Liver (tissue), 9 donors: Measurements from ENCODE around the gene RAB27B. TPM values are rescaled to one million over a fixed set of nuclear protein-coding genes. Genes with fewer than 3 reads are reported as not detected.
"Not testable (repeated sequence)": the region's sequence is repeated elsewhere in the genome, so short reads cannot be mapped to it uniquely, and the experiment has no call there.

Experiments
- DNase-seq: peaks from one replicate; pipeline ENCODE4 v3.0.0-alpha.2; 2017; ENCODE audit warnings: low spot score
- H3K27ac ChIP-seq, 2 donors: one replicate each; pipeline ENCODE4 v1.7.0; 2013; ENCODE audit warnings: inconsistent platforms in 2 of 2, low read length in 2 of 2, control low read depth in 1 of 2, low read depth in 1 of 2, mild to moderate bottlenecking in 1 of 2
- H3K27me3 ChIP-seq, 4 donors: one replicate each; pipeline versions ENCODE4 v1.6.1 to v1.7.0; 2013; ENCODE audit warnings: low read length in 3 of 4, inconsistent platforms in 1 of 4, mild to moderate bottlenecking in 1 of 4, moderate library complexity in 1 of 4; ENCODE audit not compliant: control insufficient read depth in 4 of 4, insufficient read depth in 4 of 4
- H3K36me3 ChIP-seq, 4 donors: one replicate each; pipeline versions ENCODE4 v1.6.1 to v1.7.0; 2013; ENCODE audit warnings: low read length in 3 of 4, mild to moderate bottlenecking in 3 of 4, low read depth in 1 of 4, moderate library complexity in 1 of 4; ENCODE audit not compliant: control insufficient read depth in 4 of 4, insufficient read depth in 3 of 4
- H3K4me1 ChIP-seq, 4 donors: one replicate each; pipeline versions ENCODE4 v1.6.1 to v1.7.0; 2013; ENCODE audit warnings: low read length in 3 of 4, mild to moderate bottlenecking in 3 of 4, moderate library complexity in 1 of 4; ENCODE audit not compliant: control insufficient read depth in 4 of 4, insufficient read depth in 4 of 4
- H3K4me3 ChIP-seq, 3 donors: one replicate each; pipeline versions ENCODE4 v1.6.1 to v1.7.0; 2013; ENCODE audit warnings: low read length in 3 of 3, control low read depth in 1 of 3, low read depth in 1 of 3, mild to moderate bottlenecking in 1 of 3
- H3K9ac ChIP-seq, 2 donors: one replicate each; pipeline ENCODE4 v1.7.0; 2013; ENCODE audit warnings: low read length in 2 of 2, mild to moderate bottlenecking in 2 of 2, moderate library complexity in 2 of 2, control low read depth in 1 of 2, low read depth in 1 of 2
- H3K9me3 ChIP-seq, 4 donors: one replicate each; pipeline versions ENCODE4 v1.6.1 to v1.7.0; 2013; ENCODE audit warnings: low read length in 3 of 4; ENCODE audit not compliant: control insufficient read depth in 4 of 4
- EGR1 ChIP-seq, 2 donors: IDR thresholded peaks; 2 replicates each; pipeline ENCODE4 v1.6.1; 2016 to 2018; ENCODE audit warnings: antibody characterized with exemption in 2 of 2, low read depth in 2 of 2
- FOXA1 ChIP-seq: IDR thresholded peaks from 2 replicates; pipeline ENCODE4 v1.6.1; 2016; ENCODE audit warnings: antibody characterized with exemption
- FOXA2 ChIP-seq: IDR thresholded peaks from 2 replicates; pipeline ENCODE4 v1.6.1; 2016; ENCODE audit warnings: antibody characterized with exemption
- GABPA ChIP-seq, 2 donors: IDR thresholded peaks in 1 of 2; conservative IDR thresholded peaks in 1 of 2; 2 replicates each; pipeline ENCODE4 v1.6.1; 2016; ENCODE audit warnings: antibody characterized with exemption in 2 of 2, mild to moderate bottlenecking in 1 of 2, moderate library complexity in 1 of 2
- HNF4A ChIP-seq, 2 donors: conservative IDR thresholded peaks; 2 replicates each; pipeline ENCODE4 v1.6.1; 2016; ENCODE audit warnings: antibody characterized with exemption in 2 of 2, mild to moderate bottlenecking in 2 of 2
- HNF4G ChIP-seq: IDR thresholded peaks from 2 replicates; pipeline ENCODE4 v1.6.1; 2016; ENCODE audit warnings: antibody characterized with exemption
- JUND ChIP-seq, 2 donors: IDR thresholded peaks; 2 replicates each; pipeline ENCODE4 v1.6.1; 2016; ENCODE audit warnings: antibody characterized with exemption in 2 of 2
- NR2F2 ChIP-seq: IDR thresholded peaks from 2 replicates; pipeline ENCODE4 v1.6.1; 2016; ENCODE audit warnings: antibody characterized with exemption
- RAD21 ChIP-seq, 2 donors: IDR thresholded peaks; 2 replicates each; pipeline ENCODE4 v1.6.1; 2016; ENCODE audit warnings: antibody characterized with exemption in 2 of 2, mild to moderate bottlenecking in 2 of 2
- RXRA ChIP-seq, 2 donors: IDR thresholded peaks; 2 replicates each; pipeline ENCODE4 v1.6.1; 2017 to 2018; ENCODE audit warnings: antibody characterized with exemption in 2 of 2, mild to moderate bottlenecking in 1 of 2
- SP1 ChIP-seq: IDR thresholded peaks from 2 replicates; pipeline ENCODE4 v1.6.1; 2018; ENCODE audit warnings: antibody characterized with exemption, mild to moderate bottlenecking
- TAF1 ChIP-seq: conservative IDR thresholded peaks from 2 replicates; pipeline ENCODE4 v1.6.1; 2016; ENCODE audit warnings: antibody characterized with exemption, mild to moderate bottlenecking
- YY1 ChIP-seq: IDR thresholded peaks from 2 replicates; pipeline ENCODE4 v1.6.1; 2016; ENCODE audit warnings: antibody characterized with exemption, mild to moderate bottlenecking
- WGBS: extraction: QIAGEN DNeasy Blood & Tissue Kit; methylation state at CpG from one replicate; pipeline ENCODE4 v1.1.7; 2013; 5-methylcytosine and 5-hydroxymethylcytosine counted together
- polyA plus RNA-seq, 2 donors: library from polyadenylated mRNA; stranded (reverse) in 1 of 2; unstranded in 1 of 2; fragments of 200-250 nt in 1 of 2; fragments of >200 nt in 1 of 2; fragmentation: Nextera tagmentation in 1 of 2; extraction: Ambion mirVana in 1 of 2; gene quantifications; one replicate each; pipeline versions ENCODE4 v1.2.1 to v1.2.3, GENCODE V29; 2013 to 2015
- total RNA-seq, 2 donors: library from RNA; depleted of rRNA; stranded (reverse); fragments of >200 nt; gene quantifications; one replicate each; pipeline ENCODE4 v1.2.3, GENCODE V29; 2014
- TF ChIP-seq, protein P1 (sequence below): IDR thresholded peaks from 2 replicates; pipeline ENCODE4 v1.6.1; 2016; ENCODE audit warnings: antibody characterized with exemption
- TF ChIP-seq, protein P2 (sequence below): IDR thresholded peaks from 2 replicates; pipeline ENCODE4 v1.6.1; 2016; ENCODE audit warnings: antibody characterized with exemption
- TF ChIP-seq, protein P3 (sequence below): IDR thresholded peaks from 2 replicates; pipeline ENCODE4 v1.6.1; 2016; ENCODE audit warnings: antibody characterized with exemption, mild to moderate bottlenecking
- TF ChIP-seq, protein P4 (sequence below): IDR thresholded peaks from 2 replicates; pipeline ENCODE4 v1.6.1; 2016; ENCODE audit warnings: antibody characterized with exemption
- TF ChIP-seq, protein P5 (sequence below): fragments of 150-350 bp; IDR thresholded peaks from 2 replicates; pipeline ENCODE4 v1.5.1; 2017; ENCODE audit warnings: improper control_type of control experiment, low read depth, low read length; ENCODE audit not compliant: missing input control
- donor health status: healthy.
- donor health status: healthy.
- donor health status: healthy.
- donor health status: healthy.
- donor health status: healthy.

The RAB27B gene
- total and polyA plus RNA-seq, 4 donors, result 0.13 to 4.5 (median 0.24) TPM

DNA sequence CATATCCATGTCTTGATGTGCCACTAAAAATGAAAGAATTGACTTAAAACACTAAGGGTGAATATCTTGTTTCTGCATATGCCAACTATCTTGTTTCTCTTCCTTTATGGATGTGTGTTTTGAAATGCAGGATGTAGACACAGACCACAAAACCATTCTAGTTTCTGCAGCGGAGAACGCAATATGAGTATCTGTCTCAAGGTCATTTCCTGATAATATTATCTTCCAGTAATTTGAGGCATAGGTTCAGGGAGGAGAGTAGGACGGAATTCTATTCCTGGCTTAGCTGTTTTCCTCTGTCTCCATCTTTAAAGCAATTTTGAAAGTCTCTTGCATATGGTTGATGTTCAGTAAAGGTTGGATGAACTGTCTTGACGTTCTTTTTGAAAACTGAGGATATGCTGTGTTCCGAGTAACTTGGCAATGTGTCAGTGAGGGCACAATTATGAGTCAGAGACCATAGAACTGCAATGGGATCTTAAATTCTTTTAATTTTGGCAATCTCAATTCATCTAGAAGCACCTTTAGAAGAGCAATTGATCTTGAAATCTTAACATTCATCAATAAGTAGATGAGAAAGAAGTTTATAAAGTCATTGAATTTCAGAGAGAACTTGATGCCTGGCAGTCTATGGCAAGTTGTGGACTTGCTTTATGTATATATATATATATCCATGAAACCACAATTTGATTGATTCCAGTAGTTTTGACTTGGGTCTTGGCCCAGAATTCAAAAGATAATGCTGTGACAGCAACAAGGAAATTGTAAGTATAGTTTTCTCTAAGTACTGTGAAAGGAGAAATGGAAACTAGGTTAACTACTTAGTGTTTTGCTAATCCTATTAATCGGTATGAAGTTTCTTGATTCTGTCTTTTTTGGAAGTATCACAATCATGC, 24.8 kb downstream of the RAB27B start:
- no peaks in the 10 kb centered on the region for H3K4me1 ChIP-seq
- no peaks in the 10 kb centered on the region for H3K9me3 ChIP-seq
- no peak for DNase-seq
- H3K36me3 ChIP-seq, result no peaks in the 10 kb centered on the region
- WGBS, result 70% methylated on average over 6 of the region's 6 CpGs
- TF ChIP-seq, protein P1, sequence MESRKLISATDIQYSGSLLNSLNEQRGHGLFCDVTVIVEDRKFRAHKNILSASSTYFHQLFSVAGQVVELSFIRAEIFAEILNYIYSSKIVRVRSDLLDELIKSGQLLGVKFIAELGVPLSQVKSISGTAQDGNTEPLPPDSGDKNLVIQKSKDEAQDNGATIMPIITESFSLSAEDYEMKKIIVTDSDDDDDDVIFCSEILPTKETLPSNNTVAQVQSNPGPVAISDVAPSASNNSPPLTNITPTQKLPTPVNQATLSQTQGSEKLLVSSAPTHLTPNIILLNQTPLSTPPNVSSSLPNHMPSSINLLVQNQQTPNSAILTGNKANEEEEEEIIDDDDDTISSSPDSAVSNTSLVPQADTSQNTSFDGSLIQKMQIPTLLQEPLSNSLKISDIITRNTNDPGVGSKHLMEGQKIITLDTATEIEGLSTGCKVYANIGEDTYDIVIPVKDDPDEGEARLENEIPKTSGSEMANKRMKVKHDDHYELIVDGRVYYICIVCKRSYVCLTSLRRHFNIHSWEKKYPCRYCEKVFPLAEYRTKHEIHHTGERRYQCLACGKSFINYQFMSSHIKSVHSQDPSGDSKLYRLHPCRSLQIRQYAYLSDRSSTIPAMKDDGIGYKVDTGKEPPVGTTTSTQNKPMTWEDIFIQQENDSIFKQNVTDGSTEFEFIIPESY, result no peak
- TF ChIP-seq, protein P2, sequence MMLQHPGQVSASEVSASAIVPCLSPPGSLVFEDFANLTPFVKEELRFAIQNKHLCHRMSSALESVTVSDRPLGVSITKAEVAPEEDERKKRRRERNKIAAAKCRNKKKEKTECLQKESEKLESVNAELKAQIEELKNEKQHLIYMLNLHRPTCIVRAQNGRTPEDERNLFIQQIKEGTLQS, result no peak
- TF ChIP-seq, protein P3, sequence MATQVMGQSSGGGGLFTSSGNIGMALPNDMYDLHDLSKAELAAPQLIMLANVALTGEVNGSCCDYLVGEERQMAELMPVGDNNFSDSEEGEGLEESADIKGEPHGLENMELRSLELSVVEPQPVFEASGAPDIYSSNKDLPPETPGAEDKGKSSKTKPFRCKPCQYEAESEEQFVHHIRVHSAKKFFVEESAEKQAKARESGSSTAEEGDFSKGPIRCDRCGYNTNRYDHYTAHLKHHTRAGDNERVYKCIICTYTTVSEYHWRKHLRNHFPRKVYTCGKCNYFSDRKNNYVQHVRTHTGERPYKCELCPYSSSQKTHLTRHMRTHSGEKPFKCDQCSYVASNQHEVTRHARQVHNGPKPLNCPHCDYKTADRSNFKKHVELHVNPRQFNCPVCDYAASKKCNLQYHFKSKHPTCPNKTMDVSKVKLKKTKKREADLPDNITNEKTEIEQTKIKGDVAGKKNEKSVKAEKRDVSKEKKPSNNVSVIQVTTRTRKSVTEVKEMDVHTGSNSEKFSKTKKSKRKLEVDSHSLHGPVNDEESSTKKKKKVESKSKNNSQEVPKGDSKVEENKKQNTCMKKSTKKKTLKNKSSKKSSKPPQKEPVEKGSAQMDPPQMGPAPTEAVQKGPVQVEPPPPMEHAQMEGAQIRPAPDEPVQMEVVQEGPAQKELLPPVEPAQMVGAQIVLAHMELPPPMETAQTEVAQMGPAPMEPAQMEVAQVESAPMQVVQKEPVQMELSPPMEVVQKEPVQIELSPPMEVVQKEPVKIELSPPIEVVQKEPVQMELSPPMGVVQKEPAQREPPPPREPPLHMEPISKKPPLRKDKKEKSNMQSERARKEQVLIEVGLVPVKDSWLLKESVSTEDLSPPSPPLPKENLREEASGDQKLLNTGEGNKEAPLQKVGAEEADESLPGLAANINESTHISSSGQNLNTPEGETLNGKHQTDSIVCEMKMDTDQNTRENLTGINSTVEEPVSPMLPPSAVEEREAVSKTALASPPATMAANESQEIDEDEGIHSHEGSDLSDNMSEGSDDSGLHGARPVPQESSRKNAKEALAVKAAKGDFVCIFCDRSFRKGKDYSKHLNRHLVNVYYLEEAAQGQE, result no peak
- TF ChIP-seq YY1 (no peak), EGR1 (IDR thresholded peaks at IDR 0.05; ENCODE audit: low read depth in 2 of 2) (no peak), TAF1 (no peak), NR2F2 (no peak), HNF4G (no peak), SP1 (no peak), JUND (IDR thresholded peaks at IDR 0.05) (no peak), RXRA (IDR thresholded peaks at IDR 0.05) (no peak), GABPA (IDR thresholded peaks at IDR 0.05 in 1 of 2, conservative IDR thresholded peaks at IDR 0.05 in 1 of 2) (no peak), FOXA1 (no peak), HNF4A (conservative IDR thresholded peaks at IDR 0.05) (no peak), RAD21 (IDR thresholded peaks at IDR 0.05) (no peak), FOXA2 (no peak)
- TF ChIP-seq, protein P4, sequence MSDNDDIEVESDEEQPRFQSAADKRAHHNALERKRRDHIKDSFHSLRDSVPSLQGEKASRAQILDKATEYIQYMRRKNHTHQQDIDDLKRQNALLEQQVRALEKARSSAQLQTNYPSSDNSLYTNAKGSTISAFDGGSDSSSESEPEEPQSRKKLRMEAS, result no peak
- TF ChIP-seq, protein P5, sequence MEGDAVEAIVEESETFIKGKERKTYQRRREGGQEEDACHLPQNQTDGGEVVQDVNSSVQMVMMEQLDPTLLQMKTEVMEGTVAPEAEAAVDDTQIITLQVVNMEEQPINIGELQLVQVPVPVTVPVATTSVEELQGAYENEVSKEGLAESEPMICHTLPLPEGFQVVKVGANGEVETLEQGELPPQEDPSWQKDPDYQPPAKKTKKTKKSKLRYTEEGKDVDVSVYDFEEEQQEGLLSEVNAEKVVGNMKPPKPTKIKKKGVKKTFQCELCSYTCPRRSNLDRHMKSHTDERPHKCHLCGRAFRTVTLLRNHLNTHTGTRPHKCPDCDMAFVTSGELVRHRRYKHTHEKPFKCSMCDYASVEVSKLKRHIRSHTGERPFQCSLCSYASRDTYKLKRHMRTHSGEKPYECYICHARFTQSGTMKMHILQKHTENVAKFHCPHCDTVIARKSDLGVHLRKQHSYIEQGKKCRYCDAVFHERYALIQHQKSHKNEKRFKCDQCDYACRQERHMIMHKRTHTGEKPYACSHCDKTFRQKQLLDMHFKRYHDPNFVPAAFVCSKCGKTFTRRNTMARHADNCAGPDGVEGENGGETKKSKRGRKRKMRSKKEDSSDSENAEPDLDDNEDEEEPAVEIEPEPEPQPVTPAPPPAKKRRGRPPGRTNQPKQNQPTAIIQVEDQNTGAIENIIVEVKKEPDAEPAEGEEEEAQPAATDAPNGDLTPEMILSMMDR, result no peak
- H3K27me3 ChIP-seq, result no peaks in the 10 kb centered on the region
- no peak overlapping the region for H3K4me3 ChIP-seq
- H3K9ac ChIP-seq, result no peak overlapping the region
- H3K27ac ChIP-seq, result no peak overlapping the region

DNA sequence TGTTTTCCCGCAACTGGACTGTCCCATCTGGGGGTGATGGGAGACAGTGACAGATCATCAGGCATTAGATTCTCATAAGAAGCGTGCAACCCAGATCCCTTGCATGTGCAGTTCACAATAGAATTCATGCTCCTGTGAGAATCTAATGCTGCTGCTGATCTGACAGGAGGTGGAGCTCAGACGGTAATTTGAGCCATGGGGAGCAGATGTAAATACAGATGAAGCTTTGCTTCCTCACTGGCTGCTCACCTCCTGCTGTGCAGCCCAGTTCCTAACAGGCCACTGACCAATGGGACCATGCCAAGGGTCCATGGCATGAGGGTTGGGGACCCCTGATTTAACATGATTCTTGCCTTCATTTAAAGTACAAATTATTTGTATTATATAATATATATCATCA, 26.8 kb downstream of the RAB27B start:
- not testable (repeated sequence) for H3K36me3 ChIP-seq, H3K27ac ChIP-seq, H3K9ac ChIP-seq, H3K4me1 ChIP-seq, H3K4me3 ChIP-seq, H3K27me3 ChIP-seq, H3K9me3 ChIP-seq, DNase-seq
- WGBS, result 96% methylated on average over 3 of the region's 3 CpGs
